GM10248 (cell line): Measurements from ENCODE around the gene SHOX.
"Not testable (repeated sequence)": the region's sequence is repeated elsewhere in the genome, so short reads cannot be mapped to it uniquely, and the experiment has no call there.

Experiments
- CTCF ChIA-PET: fragments of 300-600 bp; sonication (Branson Sonifier 250); formaldehyde crosslinking; extraction: SDS; loops from one replicate; lab custom pipeline; 2021; ENCODE audit warnings: antibody characterized with exemption; lab: Yijun Ruan, JAX
- POLR2A ChIA-PET: fragments of 350-650 bp; sonication (Branson Sonifier 250); formaldehyde crosslinking; extraction: SDS; loops from one replicate; lab custom pipeline; 2020; ENCODE audit warnings: antibody characterized with exemption; lab: Yijun Ruan, JAX
- DNase-seq: peaks from one replicate; pipeline ENCODE4 v3.0.0; 2012; ENCODE audit errors: extremely low spot score
- CTCF ChIP-seq: IDR thresholded peaks from 2 replicates; pipeline ENCODE4 v1.5.1; 2012; ENCODE audit warnings: mild to moderate bottlenecking, low read depth; ENCODE audit errors: extremely low read depth, missing control alignments, control extremely low read depth

The SHOX gene

GRCh38 chrX:623599-624315, 6.8 kb upstream of the SHOX start:
- TF ChIP-seq CTCF = no peak
- ChIA-PET CTCF (no interaction called here), POLR2A (no interaction called here)
- DNase-seq = no peak

- ChIA-PET CTCF (no interaction called here), POLR2A (no interaction called here)
- no peak for DNase-seq
- no peak for TF ChIP-seq CTCF
These were observed 5.4 kb upstream of the SHOX start for GRCh38 chrX:625137-625691.

- POLR2A ChIA-PET, DNase-seq, CTCF ChIA-PET: not testable (repeated sequence)
These were observed 4.5 kb upstream of the SHOX start for GRCh38 chrX:626047-626446.

- no peak for DNase-seq
- ChIA-PET CTCF (no interaction called here), POLR2A (no interaction called here)
- TF ChIP-seq CTCF = no peak
These were observed 3.7 kb upstream of the SHOX start for GRCh38 chrX:626745-627509.

GRCh38 chrX:627510-627981, 3.0 kb upstream of the SHOX start:
- TF ChIP-seq CTCF = no peak
- CTCF ChIA-PET = no interaction called here
- DNase-seq = no peak
- POLR2A ChIA-PET = no interaction called here

GRCh38 chrX:627995-628394, 2.6 kb upstream of the SHOX start:
- no peak for TF ChIP-seq CTCF
- no peak for DNase-seq
- POLR2A ChIA-PET = no interaction called here
- CTCF ChIA-PET = no interaction called here
